ENCODE results near the gene TPM1.

GRCh38 chr15:63050731-63051155, 8.2 kb downstream of the TPM1 start:
- TF ChIP-seq CTCF (IDR thresholded peaks at IDR 0.05), result no peak
- no peak for TF ChIP-seq POLR2A (IDR thresholded peaks at IDR 0.05)

All from breast epithelium (tissue), 3 donors.